HL-60/S4 treated with phorbol 12-myristate 13-acetate at 8.2 ng/mL for 4 days and 3 days (cell line): ENCODE data around the gene ATP2B2.
"Not testable (repeated sequence)": the region's sequence is repeated elsewhere in the genome, so short reads cannot be mapped to it uniquely, and the experiment has no call there.

Source experiments
- in situ Hi-C: fragments of 300-500 bp; cut with MboI; formaldehyde crosslinking; loops from 2 replicates; pipeline ENCODE4 v1.15.0; 2022; ENCODE audit warnings: low sequenced_read_pairs

ATP2B2 gene

DNA sequence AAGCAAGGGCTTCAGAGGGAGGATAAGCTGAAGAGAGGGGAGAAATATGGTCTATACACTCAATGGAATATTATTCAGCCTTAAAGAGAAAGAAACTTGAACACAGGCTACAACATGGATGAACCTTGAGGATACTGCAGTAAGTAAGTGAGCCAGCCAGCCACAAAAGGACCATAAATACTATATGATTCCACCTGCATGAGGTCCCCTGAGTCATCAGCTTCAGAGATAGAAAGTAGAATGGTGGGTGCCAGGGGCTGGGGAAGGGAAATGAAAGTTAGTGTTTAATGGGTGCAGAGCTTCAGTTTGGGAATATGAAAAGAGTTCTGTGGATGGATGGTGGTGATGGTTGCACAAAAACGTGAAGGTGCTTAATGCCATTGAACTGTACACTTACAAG, 116.0 kb downstream of the ATP2B2 start:
- in situ Hi-C loops = no loop called here

GRCh38 chr3:10387881-10388609, 117.3 kb downstream of the ATP2B2 start:
- in situ Hi-C loops = no loop called here

GRCh38 chr3:10386121-10386520, 119.3 kb downstream of the ATP2B2 start:
- in situ Hi-C loops = no loop called here

DNA sequence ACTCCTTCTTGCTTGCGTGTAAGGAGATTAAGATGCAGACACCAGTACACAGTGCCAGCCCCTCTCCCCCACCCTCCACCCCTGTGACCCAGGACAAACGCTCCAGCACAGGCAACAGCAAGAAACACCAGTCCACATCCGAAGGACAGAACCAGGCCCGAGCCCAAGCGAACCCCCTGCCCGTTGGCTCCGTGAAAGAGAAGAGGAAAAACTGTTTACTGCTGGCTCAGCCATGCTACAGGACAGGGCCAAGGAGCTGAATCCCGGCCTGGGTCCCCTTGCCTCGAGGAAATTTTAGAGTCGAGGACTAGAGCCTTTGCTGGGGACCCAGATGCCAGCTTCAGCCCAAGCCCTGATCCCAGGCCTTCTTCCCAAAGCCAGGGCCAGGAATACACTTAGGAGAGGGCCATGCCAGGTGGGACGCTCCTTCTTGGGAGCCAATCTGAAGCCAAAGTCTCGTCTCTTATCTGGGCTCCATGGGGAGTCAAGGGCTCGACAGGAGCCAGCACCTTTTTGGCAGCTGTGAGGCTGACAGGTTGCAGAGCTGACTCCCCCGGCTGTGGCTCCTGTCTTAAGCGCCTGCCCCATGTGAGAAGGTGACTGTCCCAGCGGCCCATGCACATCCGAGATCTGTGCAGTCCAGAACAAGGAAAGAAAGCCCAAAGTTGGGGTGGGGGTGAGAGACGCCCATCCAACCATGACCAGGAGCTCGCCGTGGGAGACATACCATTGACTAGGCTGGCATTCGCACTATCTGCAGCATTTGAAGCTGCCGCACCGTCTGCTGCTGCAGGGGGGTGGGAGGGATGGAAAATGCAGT, 120.6 kb downstream of the ATP2B2 start:
- in situ Hi-C loops = no loop called here

DNA sequence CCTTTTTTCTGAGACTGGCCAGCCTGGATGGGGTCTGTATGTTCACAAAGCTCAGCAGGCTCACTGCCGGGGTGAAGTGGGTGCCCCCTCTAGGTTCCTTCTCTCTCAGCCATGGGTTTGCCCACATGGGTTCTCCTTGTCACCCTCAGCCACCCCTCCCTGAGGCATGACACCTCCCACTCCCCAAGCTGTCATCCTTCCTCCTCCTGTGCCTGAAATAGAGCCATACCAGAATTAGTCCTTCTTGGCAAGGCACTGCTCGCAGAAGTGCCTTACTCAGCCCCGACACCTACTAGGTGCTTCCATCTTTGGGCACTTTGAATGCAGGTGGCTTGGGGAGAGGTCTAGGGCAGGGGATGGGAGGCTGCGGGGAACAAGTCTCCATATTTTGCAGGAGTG, 121.5 kb downstream of the ATP2B2 start:
- in situ Hi-C loops = no loop called here

DNA sequence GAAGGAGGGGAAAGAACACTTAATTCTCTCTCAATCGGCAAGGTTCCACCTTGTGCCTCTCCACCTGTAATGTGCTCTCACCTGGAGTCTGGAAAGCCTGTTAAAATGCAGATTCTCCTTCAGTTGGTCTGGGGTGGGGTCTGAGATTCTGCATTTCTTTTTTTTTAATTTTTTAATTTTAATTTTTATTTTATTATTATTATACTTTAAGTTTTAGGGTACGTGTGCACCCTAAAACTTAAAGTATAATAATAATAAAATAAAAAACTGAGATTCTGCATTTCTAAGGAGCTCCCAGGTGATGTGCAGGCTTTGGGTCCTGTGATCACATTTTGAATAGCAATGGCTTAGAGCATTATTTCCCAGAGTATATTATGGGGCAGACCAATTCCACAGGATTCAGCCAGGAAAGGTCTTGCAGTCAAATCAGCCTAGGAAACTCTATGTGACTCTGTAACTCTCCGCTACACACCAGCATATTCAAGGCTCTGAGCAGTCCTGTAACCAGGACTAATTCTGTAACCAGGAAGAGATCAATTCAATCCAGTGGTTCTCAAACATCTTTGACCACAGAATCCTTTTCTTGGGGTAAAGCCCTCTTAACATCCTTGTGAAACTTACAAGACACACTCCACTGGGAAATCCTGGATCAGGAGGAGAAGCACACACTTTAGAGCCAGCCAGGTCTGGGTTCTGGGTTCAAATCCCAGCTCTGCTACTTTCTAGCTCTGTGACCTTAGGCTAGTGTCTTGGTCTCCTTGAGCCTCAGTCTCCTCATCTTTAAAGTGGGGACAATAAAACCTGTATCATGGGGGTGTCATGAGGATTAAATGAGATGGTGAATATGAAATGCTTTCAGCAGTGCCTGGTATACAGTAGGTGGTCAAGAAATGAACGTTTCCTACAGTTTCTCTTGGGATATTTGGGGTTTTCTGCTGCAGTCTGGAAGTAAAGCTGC, 122.2 kb downstream of the ATP2B2 start:
- in situ Hi-C loops = no loop called here

DNA sequence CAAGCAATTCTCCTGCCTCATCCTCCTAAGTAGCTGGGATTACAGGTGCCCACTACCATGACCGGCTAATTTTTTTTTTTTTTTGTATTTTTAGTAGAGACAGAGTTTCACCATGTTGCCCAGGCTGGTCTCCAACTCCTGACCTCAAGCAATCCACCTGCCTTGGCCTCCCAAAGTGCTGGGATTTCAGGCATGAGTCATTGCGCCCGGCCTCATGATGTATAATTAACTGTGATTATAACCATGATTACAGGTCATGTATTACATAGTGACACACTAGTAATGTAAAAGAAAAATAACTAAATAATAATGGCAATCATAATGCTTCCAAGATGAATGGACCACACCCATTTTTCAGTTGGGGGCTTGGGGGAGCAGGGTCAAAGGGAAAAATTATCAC, 122.9 kb downstream of the ATP2B2 start:
- in situ Hi-C loops = not testable (repeated sequence)

DNA sequence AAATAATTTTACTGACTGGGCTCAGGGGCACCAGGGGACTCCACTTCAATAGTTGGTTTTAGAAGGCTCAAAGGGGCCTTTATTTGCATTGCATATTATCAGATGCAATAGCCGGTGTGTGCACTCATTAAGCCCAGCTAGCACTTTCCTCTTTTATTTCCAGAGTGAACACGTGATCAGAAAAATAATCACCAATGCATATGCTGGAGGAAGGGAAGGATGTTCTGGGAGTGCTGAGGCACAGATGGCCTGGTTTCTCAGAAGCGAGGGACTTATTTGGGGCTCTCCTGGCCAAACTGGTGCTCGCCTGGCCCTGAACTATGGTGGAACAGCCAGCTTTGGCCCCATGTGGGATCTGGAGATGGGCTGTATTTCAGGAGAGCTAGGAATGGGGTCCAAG, 124.0 kb downstream of the ATP2B2 start:
- in situ Hi-C loops = no loop called here

DNA sequence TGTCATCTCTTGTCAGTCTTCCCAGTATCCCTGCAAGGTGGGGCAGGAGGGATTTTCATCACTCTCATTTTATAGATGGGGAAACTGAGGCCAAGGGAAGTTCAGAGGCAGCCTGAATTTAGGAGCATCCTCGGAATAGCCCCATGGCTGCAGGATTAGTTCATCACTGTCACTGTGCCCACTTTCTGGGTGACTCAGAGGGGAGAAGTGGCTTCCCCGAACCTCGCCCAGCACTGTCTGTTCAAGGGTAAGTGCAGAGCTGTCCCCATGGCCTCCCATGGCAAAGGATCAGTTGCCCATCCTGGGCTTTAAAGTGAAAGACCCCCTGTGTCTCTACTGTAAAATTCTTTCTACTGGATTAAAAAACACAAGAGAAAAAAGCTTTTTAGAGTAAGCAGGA, 124.5 kb downstream of the ATP2B2 start:
- in situ Hi-C loops = no loop called here

DNA sequence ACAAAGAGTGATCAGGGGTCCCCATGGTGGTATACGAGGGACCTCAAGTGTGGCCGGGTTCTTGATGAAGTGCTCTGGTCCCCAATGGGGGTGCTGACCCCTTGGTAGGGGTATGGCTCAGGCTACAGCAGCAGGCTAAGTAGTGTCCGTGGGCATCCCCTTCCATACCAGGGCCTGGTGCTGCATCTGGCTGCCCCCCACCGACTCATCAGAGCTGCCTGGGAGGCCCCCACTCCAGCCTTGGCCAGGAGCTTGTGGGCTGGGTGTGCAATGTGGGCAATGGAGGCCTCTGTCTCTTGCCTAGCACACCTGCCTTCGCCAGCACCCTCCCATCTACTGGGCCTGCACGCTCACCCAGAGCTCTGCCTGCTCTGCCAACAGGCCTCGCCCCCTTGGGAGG, 125.4 kb downstream of the ATP2B2 start:
- in situ Hi-C loops = no loop called here

- in situ Hi-C loops = no loop called here
These were observed 126.2 kb downstream of the ATP2B2 start for GRCh38 chr3:10379161-10379560.

DNA sequence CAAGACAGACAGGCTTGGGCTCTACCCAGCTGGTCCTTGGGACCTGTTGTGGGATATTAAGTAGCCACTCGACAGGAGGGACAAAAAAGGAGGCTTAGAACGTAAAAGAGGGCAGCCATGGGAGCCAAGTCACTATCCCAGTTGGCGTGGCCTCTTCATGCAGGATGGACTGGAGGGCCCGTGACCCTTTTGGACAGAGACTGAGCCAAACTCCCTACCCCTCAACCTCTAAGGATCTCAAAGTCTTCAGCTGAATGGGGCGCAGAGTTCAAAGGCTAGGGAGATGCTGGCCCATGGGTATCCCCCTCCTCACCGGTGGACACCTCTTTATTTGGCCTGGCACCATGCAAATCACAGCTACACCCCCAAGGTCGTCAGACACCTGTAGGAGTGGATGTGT, 126.6 kb downstream of the ATP2B2 start:
- in situ Hi-C loops = no loop called here

DNA sequence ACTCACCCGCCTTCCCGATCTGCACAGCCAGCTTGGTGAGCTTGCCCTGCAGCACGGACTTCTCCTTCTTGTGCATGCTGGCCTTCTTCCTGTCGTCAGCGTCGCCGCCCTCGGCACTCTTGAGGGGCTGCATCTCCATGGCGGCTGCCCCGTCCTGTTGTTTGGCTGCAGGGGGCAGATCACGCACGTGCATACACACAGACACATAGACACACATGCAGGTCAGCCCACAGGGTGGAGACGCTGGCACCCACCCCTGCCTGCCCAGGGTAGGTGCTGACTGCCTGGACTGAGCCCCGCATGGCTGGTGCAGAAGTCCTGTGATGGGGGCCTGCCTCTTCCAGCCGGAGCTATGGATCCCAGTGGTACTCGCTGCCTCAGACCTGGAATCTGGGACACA, 127.1 kb downstream of the ATP2B2 start:
- in situ Hi-C loops = no loop called here

GRCh38 chr3:10377148-10377725, 128.1 kb downstream of the ATP2B2 start:
- in situ Hi-C loops = no loop called here

GRCh38 chr3:10376353-10376752, 129.0 kb downstream of the ATP2B2 start:
- in situ Hi-C loops = no loop called here

GRCh38 chr3:10375296-10376053, 129.9 kb downstream of the ATP2B2 start:
- in situ Hi-C loops = no loop called here

DNA sequence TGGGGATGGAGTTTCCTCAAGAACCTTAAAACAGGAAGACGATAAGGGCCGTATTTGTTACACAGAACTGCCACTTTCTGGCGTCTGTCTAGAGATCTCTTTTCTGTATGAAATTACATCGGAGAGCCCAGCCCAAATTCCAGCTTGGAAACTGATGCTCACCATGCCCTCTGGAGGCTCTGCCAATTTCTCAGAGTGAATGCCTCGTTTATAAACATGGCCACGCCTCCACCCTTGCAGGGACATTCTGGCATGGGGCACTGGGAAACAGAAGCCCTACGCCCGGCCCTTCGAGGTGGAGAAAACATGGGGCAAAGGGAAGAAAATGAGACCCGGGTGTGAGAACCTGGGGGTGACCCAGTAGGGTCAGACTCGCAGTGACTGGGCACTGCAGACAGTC, 131.1 kb downstream of the ATP2B2 start:
- in situ Hi-C loops = no loop called here

GRCh38 chr3:10373686-10374261, 131.6 kb downstream of the ATP2B2 start:
- in situ Hi-C loops = no loop called here

GRCh38 chr3:10371789-10372188, 133.6 kb downstream of the ATP2B2 start:
- in situ Hi-C loops = no loop called here

DNA sequence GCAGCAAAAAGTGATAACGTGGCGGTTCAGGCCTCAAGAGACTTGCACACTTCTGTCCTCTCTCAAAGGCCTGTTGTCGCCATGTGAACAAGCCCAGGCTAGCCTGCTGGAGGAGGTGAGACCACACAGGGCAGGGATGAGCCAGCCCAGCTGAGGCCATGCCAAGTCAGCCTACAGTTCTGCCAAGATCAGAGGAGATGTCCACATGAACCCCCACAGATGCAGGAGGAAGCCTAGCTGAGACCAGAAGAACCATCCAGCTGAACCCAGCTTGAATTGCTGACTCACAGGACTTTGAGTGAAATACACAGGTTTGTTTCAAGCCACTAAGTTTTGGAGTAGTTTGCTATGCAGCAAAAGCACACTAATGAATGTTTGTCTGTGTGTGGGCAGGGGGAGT, 134.2 kb downstream of the ATP2B2 start:
- in situ Hi-C loops = no loop called here
